ENCODE measurements around the gene MAD1L1. TPM values are rescaled to one million over a fixed set of nuclear protein-coding genes. Genes with fewer than 3 reads are reported as not detected.

Gene MAD1L1
- total RNA-seq, 2 experiments from 2014 or later, result 157 to 160 TPM

GRCh38 chr7:1951159-1951536 lies 281.6 kb downstream of the MAD1L1 start:
- H3K4me1 ChIP-seq (ENCODE audit: insufficient read depth, low read length), result peaks cover 19% of the 10 kb centered on the region
- peaks cover 2% of the 10 kb centered on the region for H3K36me3 ChIP-seq (ENCODE audit: insufficient read depth, low read length)
- ChIA-PET POLR2A (interaction anchor here (0.5 to 2.8 kb wide), 4 partner anchors 9 to 24 kb away, joined by 3 to 28 read pairs (median 5); no protein-coding TSS in a partner anchor), CTCF (no interaction called here)
- no peaks in the 10 kb centered on the region for H3K27me3 ChIP-seq (ENCODE audit: control insufficient read depth in 1 of 2, insufficient read depth in 2 of 2, low read length in 2 of 2)
- peak in 6 of 14 experiments; percentile 15 to 72 (median 40) for DNase-seq
- intact Hi-C loops (cut with DNase I, micrococcal nuclease), result no loop called here
- no peaks in the 10 kb centered on the region for H3K9me3 ChIP-seq (ENCODE audit: control insufficient read depth in 1 of 2, insufficient read depth in 1 of 2, low read length in 2 of 2)
- H3K36me3 Mint-ChIP-seq (ENCODE audit: low read depth), result no peaks in the 10 kb centered on the region
- H3K27me3 Mint-ChIP-seq, result no peaks in the 10 kb centered on the region
- H3K27ac ChIP-seq (ENCODE audit: low read depth in 1 of 2, low read length in 2 of 2), result no peak overlapping the region
- no peaks in the 10 kb centered on the region for H3K9me3 Mint-ChIP-seq
- H3K27ac Mint-ChIP-seq, result peak overlapping the region; percentile 63
- ATAC-seq (ENCODE audit: poor library complexity), result peak; percentile 73
- H3K4me1 Mint-ChIP-seq (ENCODE audit: low read depth), result peaks cover 17% of the 10 kb centered on the region
- H3K4me3 ChIP-seq (ENCODE audit: low read length), result no peak overlapping the region
- H3K4me3 Mint-ChIP-seq, result no peak overlapping the region
- TF ChIP-seq CTCF (IDR thresholded peaks at IDR 0.05), result no peak

GRCh38 chr7:1950452-1951158 lies 282.1 kb downstream of the MAD1L1 start:
- ChIA-PET POLR2A (interaction anchor here (0.5 to 2.8 kb wide), 4 partner anchors 8 to 23 kb away, joined by 3 to 28 read pairs (median 5); no protein-coding TSS in a partner anchor), CTCF (no interaction called here)
- Mint-ChIP-seq H3K4me3 (no peak overlapping the region), H3K9me3 (no peaks in the 10 kb centered on the region), H3K27ac (peak overlapping the region; percentile 63), H3K4me1 (ENCODE audit: low read depth) (peaks cover 17% of the 10 kb centered on the region), H3K36me3 (ENCODE audit: low read depth) (no peaks in the 10 kb centered on the region), H3K27me3 (no peaks in the 10 kb centered on the region)
- DNase-seq (peak in 1 of 14 experiments; percentile 2), ATAC-seq (ENCODE audit: poor library complexity) (no peak)
- H3K4me3 ChIP-seq (ENCODE audit: low read length), result no peak overlapping the region
- intact Hi-C loops (cut with DNase I, micrococcal nuclease), result no loop called here
- TF ChIP-seq CTCF (IDR thresholded peaks at IDR 0.05), result no peak
- peaks cover 19% of the 10 kb centered on the region for H3K4me1 ChIP-seq (ENCODE audit: insufficient read depth, low read length)
- no peak overlapping the region for H3K27ac ChIP-seq (ENCODE audit: low read depth in 1 of 2, low read length in 2 of 2)
- H3K27me3 ChIP-seq (ENCODE audit: control insufficient read depth in 1 of 2, insufficient read depth in 2 of 2, low read length in 2 of 2), result no peaks in the 10 kb centered on the region
- no peaks in the 10 kb centered on the region for H3K9me3 ChIP-seq (ENCODE audit: control insufficient read depth in 1 of 2, insufficient read depth in 1 of 2, low read length in 2 of 2)
- H3K36me3 ChIP-seq (ENCODE audit: insufficient read depth, low read length), result no peaks in the 10 kb centered on the region

DNA sequence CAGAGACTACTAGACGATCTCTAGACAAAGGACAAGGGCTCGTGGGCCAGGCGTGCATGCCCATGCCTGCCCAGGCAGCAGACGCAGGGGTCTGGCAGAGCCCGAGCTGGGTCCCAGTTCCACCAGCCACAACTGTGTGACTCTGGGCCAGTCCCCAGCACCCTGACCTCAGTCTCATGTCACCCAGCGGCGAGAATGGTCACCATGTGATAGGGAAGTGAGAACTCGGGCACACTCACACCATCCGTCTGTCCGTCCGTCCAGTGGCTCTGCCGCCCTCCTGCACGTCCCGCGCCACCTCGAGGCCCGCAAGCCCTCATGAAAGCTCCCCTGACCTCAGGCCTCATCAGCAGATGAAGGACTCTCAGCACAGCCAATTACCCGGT lies 282.7 kb downstream of the MAD1L1 start:
- Histone ChIP-seq H3K27ac (ENCODE audit: low read depth in 1 of 2, low read length in 2 of 2) (no peak overlapping the region), H3K27me3 (ENCODE audit: control insufficient read depth in 1 of 2, insufficient read depth in 2 of 2, low read length in 2 of 2) (no peaks in the 10 kb centered on the region), H3K36me3 (ENCODE audit: insufficient read depth, low read length) (no peaks in the 10 kb centered on the region), H3K9me3 (ENCODE audit: control insufficient read depth in 1 of 2, insufficient read depth in 1 of 2, low read length in 2 of 2) (no peaks in the 10 kb centered on the region), H3K4me3 (ENCODE audit: low read length) (no peak overlapping the region), H3K4me1 (ENCODE audit: insufficient read depth, low read length) (peaks cover 19% of the 10 kb centered on the region)
- Mint-ChIP-seq H3K4me1 (ENCODE audit: low read depth) (peaks cover 17% of the 10 kb centered on the region), H3K27me3 (no peaks in the 10 kb centered on the region), H3K36me3 (ENCODE audit: low read depth) (no peaks in the 10 kb centered on the region), H3K27ac (peak overlapping the region; percentile 17), H3K4me3 (no peak overlapping the region), H3K9me3 (no peaks in the 10 kb centered on the region)
- ATAC-seq (ENCODE audit: poor library complexity), result no peak
- DNase-seq, result no peak
- CTCF ChIA-PET, result no interaction called here
- no peak for TF ChIP-seq CTCF (IDR thresholded peaks at IDR 0.05)
- intact Hi-C loops (cut with DNase I, micrococcal nuclease), result no loop called here
- POLR2A ChIA-PET, result interaction anchor here (1.6 to 2.8 kb wide), 2 partner anchors 8 to 10 kb away, joined by 6 to 28 read pairs; no protein-coding TSS in a partner anchor
